ENCODE measurements around the gene NPC1L1.
"Not testable (repeated sequence)": the region's sequence is repeated elsewhere in the genome, so short reads cannot be mapped to it uniquely, and the experiment has no call there.

NPC1L1 gene

DNA sequence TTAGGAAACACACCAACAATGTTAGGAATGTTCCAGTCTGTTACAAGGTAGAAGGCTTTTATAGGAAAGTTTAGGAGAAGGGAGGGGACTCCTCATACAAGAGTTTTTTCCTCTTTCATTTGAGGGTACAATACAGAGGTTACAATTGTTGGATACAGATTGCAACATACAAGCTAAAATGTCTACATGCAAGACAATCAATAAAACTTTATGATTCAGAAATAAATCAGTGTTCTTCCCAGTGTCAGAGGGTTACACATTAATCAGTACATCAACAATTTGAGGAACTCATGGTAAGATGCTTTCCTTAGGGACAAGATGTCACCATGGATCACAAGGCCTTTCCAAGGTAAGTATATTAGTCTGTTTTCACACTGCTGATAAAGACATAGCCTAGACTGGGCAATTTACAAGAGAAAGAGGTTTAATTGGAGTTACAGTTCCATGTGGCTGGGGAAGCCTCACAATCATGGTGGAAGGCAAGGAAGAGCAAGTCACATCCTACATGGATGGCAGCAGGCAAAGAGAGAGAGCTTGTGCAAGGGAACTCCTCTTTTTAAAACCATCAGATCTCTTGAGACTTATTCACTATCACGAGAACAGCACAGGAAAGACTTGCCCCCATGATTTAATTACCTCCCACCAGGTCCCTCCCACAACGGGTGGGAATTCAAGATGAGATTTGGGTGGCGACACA is 34.4 kb downstream of the NPC1L1 start:
- DNase-seq (ENCODE audit: low read depth in 3 of 3), result not testable (repeated sequence)

DNA sequence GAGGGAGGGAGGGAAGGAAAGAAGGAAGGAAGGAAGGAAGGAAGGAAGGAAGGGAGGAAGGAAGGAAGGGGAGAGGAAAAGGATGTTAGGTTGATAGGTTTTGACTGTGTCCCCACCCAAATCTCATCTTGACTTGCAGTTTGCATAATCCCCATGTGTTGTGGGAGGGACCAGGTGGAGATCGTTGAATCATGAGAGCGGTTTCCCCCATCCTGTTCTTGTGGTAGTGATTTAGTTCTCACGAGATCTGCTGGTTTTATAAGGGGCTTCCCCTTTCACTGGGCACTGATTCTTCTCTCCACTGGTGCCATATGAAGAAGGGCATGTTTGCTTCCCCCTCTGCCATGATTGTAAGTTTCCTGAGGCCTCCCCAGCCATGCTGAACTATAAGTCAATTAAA is 35.5 kb downstream of the NPC1L1 start:
- no peak for DNase-seq (ENCODE audit: low read depth in 3 of 3)

DNA sequence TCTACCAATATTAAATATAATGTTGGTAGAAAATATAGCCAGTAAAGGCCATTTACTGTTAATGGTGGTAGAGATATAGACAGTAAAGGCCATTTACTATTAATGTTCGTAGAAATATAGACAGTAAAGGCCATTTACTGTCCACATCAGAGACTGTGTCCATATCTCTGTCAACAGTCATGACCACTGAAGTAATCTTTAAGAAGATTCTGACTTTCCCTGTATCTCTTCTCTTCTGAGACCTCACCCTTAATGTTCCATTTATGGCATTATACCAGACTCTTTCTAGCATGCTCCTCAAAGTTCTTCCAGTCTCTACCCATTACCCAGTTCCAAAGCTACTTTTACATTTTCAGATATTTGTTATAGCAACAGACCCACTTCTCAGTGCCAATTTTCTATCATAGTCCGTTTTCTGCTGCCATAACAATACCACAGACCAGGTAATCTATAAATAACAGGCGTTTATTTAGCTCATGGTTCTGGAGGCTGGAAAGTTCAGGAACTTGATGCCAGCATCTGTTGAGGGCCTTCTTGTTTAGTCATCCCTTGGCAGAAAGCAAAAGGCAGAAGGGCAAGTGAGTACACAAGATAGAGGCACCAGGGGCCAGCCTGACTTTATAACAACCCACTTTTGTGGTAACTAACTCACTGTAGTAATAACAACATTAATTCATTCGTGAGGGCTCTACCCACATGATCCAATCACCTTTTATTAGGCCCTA is 42.7 kb downstream of the NPC1L1 start:
- no peak for DNase-seq (ENCODE audit: low read depth in 3 of 3)

DNA sequence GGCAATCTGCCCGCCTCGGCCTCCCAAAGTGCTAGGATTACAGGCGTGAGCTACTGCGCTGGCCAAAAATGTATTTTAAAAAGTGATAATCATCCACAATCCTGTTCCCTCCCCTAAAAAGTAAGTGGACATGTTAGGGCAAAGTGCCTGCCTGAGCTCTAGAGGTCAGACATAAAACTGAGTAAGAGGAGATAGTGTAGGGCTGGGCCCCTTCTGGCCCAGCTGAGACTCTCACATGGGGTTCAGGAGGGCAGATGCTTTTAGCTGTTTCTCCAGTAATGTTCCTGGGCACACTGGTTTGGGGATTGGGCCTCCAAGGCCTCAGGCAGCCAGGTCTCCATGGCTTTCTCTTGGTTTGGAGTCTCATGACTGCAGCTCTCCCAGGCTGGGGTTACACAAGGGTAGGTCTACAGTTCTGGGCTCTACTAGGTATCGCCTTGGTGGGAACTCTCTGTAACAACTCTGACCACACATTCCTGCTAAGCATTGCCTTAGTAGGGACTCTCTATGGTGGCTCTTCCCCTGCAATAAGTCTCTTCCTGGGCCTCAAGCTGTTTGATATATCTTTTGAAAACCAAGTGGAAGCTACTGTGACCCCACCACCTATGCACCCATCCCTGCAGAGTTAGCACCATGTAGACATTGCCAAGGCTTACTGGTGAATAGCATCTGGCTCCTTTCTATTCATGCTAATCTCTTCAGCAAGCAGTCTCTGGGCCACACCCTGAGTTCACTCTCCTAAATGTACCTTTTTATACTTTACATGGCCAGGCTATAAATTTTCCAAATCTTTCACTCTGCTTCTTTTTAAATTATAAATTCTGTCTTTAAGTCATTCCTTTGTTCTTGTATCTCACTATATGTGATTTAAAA is 43.7 kb downstream of the NPC1L1 start:
- DNase-seq (ENCODE audit: low read depth in 3 of 3), result no peak

DNA sequence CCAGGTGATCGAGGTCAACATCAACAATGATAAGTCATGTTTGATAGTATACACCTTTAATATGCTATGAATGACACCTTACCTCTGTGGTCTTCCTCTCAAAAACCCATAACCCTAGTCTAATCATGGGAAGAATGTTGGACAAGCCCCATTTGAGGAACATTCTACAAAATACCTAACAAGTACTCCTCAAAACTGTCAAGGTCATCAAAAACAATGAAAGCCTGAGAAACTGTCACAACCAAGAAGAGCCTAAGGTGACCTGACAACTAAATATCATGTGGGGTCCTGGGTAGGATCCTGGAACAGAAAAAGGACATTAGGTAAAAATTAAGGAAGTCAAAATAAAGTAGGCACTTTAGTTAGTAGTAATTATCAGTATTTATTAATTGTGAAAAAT is 44.7 kb downstream of the NPC1L1 start:
- no peak for DNase-seq (ENCODE audit: low read depth in 3 of 3)

DNA sequence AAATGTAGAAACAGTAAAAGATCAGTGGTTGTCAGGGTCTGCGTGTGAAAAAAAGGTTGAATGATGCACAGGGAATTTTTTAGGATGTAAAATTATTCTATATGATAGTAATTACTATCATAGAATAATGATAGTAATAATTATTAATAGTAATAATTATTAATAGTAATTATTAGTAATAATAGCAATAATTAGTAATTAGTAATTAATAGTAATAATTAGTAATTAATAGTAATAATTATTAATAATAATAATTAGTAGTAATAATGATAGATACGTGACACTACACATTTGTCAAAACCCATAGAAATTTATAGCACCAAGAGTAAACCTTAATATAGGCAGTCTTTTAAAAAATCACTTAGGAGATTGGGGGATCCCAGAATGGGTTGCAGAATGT is 46.2 kb downstream of the NPC1L1 start:
- no peak for DNase-seq (ENCODE audit: low read depth in 3 of 3)

DNA sequence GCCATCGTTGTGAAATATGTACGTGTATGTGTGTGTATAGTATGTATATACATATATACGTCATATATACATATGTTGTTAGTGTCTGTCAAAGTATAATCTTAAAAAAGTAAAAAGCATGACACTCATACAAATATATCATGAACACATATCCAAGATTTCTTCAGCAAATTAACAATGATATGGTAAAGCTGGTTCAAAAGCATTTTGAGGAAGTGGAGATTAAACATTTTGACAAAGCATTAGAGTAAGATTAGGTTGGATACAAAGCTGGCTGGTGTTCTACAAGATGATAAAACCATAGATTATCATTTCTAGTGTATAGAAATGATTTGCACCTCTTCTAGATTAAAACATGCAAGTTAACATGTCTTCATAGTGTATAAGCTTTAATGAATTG is 49.9 kb downstream of the NPC1L1 start:
- no peak for DNase-seq (ENCODE audit: low read depth in 3 of 3)

DNA sequence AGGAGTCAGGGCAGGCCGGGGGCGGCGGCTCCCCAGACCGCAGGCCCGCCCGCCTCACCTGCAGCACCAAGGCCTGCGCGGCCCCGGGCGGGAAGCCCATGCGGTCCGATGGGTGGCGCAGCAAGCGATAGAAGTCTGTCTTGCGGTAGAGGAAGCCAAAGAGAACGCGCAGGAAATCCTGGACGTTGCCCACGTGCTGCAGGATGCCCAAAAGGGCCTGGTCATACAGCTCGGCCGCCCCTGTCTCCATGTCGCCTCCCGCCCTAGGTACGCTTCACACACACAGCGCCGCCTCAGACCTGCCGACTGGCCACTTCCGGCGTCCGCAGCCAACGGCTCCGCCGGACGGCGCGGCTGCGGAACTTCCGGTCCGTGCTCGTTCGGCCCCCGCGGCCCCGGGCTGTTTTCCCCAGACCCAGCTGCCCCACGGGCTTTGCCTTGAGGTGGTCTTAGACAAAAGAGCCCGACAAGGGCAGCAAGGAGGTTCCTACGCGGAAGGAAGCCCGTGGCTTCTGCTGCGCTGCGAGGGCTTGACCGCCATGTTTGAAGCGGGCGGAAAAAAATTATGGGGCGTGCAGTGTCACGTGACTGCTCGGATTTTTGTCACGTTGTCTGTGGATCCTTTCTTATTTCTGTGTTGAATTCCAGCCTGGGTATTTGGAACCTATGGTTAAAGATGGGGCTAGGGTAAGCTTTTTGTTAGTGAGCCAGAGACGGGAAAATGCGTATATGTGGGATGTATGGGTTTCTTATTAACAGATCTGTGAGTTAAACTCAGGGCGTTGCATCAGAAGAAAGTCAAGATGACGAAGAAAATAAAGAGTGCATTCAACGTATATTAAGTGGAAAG is 50.6 kb downstream of the NPC1L1 start, which contains the start of gene NUDCD3:
TSS of gene NUDCD3 (minus strand) at position 308 of the 850 bp plus-strand sequence. CDS start at position 250, 58 bp downstream.
- DNase-seq (ENCODE audit: low read depth in 3 of 3), result peak; percentile 60 to 79 (median 74)

DNA sequence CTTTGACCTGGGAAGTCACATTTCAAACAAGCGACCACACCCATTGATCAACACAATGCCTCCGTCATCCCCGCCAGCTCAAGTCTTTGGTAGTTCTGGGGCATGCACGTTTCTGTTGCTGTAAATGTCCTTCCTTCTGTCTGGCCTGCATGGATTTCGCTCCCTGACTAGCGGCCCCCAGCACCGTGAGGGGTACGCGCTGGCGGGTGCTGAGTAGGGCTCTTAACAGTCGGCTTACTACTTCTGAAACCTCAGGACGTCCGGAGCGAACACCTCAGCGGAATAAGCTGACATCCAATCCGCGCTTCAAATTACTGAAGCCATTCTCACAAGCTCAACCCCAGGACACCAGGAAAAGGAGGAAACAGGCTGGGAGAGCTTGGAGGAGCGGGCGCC is 51.2 kb downstream of the NPC1L1 start:
- peak in 1 of 3 experiments; percentile 30 for DNase-seq (ENCODE audit: low read depth in 3 of 3)

DNA sequence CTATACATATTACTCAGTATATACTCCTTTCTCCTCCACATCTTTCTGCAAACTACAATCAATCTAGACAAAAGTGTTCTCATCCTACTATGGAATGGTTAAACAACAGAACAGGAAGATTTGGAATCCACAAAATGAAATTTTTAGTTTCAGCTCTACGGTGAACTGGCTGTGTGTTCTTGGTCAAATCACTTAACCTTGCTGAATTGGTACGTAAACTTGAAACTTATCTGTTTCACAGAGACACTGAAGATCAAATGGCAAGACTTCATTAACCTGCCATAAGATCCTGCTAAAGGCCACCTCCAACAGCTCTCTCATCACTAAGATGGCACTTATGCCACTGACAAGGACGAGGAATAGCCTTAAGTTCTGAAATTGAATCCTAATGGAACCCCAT is 52.2 kb downstream of the NPC1L1 start:
- DNase-seq (ENCODE audit: low read depth in 3 of 3), result no peak

DNA sequence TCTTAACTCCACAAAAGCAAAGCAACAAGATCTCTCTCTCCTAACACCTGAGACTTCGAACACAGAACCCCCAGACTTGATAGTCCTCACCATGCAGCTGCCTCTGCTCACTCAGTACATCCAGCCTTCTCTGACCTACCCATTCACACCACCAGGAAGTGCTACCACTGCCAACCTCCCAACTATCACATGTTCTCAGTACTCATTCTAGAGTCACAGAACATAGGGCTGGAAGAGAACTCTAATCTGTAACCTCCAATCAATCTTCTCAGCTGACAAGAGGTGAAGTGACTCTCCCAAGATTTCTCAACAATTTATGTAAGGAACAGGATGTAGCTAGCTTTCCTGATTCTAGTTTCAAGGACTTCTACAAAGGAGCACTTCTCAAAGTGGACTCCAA is 54.4 kb downstream of the NPC1L1 start:
- no peak for DNase-seq (ENCODE audit: low read depth in 3 of 3)

DNA sequence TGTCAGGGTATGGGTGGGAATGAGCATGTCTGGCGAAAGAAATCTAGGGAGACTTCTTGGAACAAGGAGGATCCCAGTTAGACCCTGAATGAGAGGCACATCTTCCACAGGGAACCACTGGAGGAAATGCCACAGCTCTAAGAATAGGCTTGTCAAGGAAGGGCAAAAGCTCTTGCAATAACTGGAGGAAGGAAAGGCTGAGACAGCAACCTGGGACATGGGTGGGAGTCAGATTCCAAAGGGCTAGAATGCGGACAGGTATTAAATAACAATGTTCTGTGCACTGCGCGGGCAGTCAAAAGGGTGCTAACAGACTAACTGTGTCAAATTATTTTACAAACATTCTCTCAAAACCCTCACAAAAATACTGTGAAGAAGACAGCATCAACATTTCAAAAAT is 55.1 kb downstream of the NPC1L1 start:
- no peak for DNase-seq (ENCODE audit: low read depth in 3 of 3)

DNA sequence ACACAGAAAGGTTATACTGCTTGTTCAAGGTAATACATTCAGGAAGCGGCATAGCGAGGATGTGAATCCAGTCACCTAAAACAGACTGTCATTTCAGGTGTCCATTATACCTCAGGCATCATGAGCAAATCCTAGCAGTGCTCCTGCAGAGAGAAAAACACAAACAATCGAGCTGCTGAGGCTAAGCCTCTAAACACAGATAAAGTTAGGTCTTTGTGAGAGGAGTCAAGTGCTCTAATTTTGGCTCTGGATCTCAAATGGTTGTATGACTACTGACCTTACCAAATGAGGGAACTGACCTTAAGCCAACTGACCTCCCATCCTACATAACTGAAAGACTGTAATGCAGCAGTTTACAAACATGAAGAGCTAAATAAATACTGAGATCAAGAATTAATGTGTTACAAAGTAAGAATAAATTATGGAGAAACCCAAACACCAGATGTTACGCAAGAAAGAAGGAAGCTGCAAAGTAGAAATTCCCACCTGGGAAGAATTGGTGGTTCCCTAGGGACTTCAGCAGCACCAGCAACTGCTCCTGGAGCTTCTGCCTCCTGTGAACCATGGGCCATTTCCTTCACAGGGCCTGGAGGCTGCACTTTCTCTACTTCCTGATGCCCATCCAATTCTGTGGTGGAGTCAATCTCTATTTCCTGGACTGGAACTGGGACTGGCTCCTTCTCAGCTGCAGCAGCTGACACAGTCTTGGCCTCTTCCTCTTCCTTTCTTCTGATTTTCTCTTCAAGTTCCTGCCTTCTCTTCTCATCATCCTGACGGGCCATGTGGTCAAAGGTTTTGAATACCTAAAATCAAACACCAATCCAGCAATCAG is 56.4 kb downstream of the NPC1L1 start:
- no peak for DNase-seq (ENCODE audit: low read depth in 3 of 3)

DNA sequence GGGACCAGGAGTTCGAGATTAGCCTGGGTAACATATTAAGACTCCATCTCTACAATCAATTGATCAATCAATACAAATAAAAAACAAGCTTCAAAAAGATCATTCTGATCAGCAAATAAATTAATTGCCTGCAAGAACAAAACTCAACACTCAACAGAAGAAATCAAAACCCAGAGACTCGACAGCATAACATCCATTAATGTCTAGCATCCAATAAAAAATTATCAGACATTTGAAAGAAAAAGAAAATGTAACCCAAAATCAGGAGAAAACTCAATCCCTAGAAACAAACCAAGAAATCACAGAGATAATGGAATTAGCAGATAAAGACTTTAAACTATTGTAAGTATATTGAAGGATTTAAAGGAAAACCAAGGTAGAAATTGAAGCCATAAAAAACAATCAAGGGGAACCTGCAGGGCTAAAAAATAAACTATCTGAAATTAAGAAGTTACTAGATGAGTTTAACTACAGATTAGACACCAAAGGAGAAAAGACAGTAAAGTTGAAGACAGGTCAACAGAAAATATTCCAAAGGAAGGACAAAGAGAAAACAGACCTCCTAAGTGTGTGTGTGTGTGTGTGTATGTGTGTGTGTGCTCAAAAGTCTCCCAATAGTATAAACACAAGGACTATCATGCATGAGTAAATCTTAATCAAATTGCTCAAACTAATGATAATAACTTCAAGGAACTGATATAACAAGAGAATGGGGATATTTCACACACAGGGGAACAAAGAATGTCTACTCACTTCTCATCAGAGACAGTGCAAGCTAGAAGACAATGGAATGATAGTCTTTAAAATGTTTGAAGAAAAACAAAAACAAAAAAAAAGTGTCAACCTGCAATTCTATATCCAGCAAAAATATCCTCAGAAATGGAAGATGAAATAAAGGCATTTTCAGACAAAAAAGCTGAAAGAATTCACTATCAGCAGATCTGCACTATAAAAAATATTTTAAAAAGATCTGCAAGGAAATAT is 58.3 kb downstream of the NPC1L1 start:
- DNase-seq (ENCODE audit: low read depth in 3 of 3), result no peak

DNA sequence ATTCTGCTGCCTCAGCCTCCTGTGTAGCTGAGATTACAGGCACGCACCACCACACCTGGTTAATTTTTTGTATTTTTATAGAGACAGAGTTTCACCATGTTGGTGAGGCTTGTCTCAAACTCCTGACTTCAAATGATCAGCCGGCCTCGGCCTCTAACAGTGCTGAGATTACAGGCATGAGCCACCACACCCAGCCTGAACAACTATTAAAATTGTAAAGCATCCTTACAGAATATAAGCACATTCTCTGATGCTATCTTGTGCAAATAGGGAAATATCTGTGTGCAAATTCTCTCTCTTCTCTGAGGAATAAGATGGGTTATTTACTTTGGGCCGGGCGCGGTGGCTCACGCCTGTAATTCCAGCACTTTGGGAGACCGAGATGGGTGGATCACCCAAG is 63.2 kb downstream of the NPC1L1 start:
- no peak for DNase-seq (ENCODE audit: low read depth in 3 of 3)

DNA sequence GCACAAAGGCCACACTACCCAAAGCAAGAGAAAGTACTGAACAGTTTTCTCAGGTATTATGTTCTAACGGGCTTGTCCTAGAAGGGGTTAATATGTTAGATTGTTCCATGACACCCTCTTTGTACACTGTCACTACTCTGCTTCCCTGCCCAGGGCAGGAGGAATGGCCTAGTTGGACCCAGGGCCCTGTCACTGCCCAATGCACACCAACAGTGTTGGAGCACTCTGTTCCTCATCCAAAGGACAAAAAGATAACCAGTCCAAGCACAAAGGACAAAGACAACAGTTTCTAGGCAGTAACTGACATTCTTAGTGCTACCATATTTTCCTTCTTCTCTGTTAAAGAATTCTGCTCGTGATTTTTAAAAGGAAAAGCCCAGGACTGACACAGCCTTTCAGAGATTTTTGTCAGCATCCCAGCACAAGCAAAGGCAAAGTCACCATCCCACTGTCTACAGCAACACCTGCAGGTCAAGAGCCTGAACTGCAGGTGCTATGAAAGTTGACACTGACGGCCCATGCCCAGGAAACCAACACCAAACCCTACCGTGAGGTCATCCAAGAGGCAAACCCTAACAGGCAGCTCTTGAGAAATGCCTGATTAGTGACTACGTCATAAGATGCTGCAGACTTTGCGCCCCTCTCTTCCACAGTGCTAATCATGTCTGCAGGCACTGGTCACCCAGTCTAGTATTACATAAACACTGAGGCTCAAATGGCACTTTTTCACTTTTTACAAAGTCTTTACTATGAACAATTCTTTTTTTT is 63.9 kb downstream of the NPC1L1 start:
- peak; percentile 23 to 51 (median 49) for DNase-seq (ENCODE audit: low read depth in 3 of 3)

DNA sequence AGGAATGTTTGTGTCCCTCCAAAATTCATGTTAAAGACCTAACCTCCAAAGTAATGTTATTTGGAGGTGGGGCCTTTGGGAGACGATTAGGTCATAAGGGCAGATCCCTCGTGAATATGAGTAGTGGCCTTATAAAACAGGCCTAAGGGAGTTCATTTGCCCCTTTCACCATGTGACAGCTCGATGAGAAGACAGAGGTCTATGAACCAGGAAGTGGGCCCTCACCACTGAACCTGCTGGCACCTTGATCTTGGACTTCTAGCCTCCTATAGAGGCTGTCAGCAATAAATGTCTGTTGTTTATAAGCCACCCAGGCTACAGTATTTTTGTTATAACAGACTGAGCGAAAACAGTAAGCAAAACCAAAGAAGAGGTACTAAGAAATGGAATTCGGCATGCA is 64.8 kb downstream of the NPC1L1 start:
- no peak for DNase-seq (ENCODE audit: low read depth in 3 of 3)

DNA sequence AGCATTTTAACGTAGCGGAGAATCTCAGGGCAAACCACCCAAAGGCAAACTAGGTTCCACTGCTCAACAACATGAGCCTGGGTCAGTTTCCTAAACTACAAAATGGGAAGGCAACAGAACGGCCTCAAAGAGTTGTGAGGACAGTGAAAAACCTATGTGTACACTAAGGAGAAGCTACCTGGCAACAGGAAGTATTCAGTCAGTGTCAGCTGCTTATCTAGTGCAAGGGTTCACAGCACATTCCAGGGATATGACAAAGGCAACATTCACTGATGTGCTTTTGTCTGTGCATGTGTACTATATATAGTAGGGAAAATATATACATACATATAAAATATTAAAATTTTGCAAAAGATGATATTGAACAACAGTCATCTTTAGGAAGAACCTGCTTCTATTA is 67.8 kb downstream of the NPC1L1 start:
- DNase-seq (ENCODE audit: low read depth in 3 of 3), result no peak

DNA sequence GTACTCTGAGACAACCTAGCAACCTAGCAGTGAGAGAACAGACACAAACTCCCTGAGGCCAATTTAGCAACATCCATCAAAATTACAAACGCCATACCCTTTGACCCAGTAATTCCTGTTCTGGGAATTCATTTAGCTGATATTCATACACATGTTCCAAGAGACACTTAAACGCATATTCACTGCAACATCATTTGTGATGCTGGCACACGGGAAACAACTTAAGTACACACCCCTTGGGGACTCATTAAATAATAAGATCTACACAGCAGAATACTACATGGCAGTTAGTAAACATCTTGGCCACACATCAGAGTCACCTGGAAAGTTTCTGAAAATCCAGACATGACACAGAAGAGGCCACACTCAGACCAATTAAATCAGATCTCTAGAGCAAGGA is 68.3 kb downstream of the NPC1L1 start:
- DNase-seq (ENCODE audit: low read depth in 3 of 3), result no peak

Data from stimulated activated CD4-positive, alpha-beta T cell treated with anti-CD3 and anti-CD28 coated beads, TNF-alpha, amount 100 ng/mL, for 24 hours (primary cell).